Measurements from ENCODE around the gene DHPS. TPM values are rescaled to one million over a fixed set of nuclear protein-coding genes. Genes with fewer than 3 reads are reported as not detected.

DHPS gene
- total RNA-seq, 1 donor, result 52.5 TPM

- Histone ChIP-seq H3K79me2 (ENCODE audit: insufficient read depth, low read length) (peaks cover 47% of the 10 kb centered on the region), H4K20me1 (ENCODE audit: insufficient read depth, low read length) (no peaks in the 10 kb centered on the region), H3K27me3 (ENCODE audit: insufficient read depth, low read length) (no peaks in the 10 kb centered on the region), H3K4me1 (ENCODE audit: insufficient read depth, low read length) (peaks cover 33% of the 10 kb centered on the region), H3K36me3 (ENCODE audit: insufficient read depth, low read length) (peaks cover 23% of the 10 kb centered on the region), H3K9me3 (ENCODE audit: low read depth, low read length) (no peaks in the 10 kb centered on the region), H3K27ac (ENCODE audit: low read depth, low read length) (no peak overlapping the region), H3K4me2 (ENCODE audit: insufficient read depth, low read length) (peak overlapping the region; percentile 100), H3K4me3 (ENCODE audit: insufficient read depth, low read length) (peak overlapping the region; percentile 88), H2AFZ (ENCODE audit: low read length) (peak overlapping the region; percentile 81)
- DNase-seq (ENCODE audit: insufficient read length, low spot score, missing footprints), result peak; percentile 86
- TF ChIP-seq CTCF (IDR thresholded peaks at IDR 0.05; ENCODE audit: extremely low read depth, low read depth, low read length), result no peak
These were observed 15.9 kb downstream of the DHPS start for GRCh38 chr19:12665671-12666264.

- H3K4me2 ChIP-seq (ENCODE audit: insufficient read depth, low read length), result no peak overlapping the region
- no peak for DNase-seq (ENCODE audit: insufficient read length, low spot score, missing footprints)
- H3K36me3 ChIP-seq (ENCODE audit: insufficient read depth, low read length), result peaks cover 23% of the 10 kb centered on the region
- H3K9me3 ChIP-seq (ENCODE audit: low read depth, low read length), result no peaks in the 10 kb centered on the region
- TF ChIP-seq CTCF (IDR thresholded peaks at IDR 0.05; ENCODE audit: extremely low read depth, low read depth, low read length), result no peak
- peaks cover 28% of the 10 kb centered on the region for H3K4me1 ChIP-seq (ENCODE audit: insufficient read depth, low read length)
- H3K27me3 ChIP-seq (ENCODE audit: insufficient read depth, low read length), result no peaks in the 10 kb centered on the region
- H3K4me3 ChIP-seq (ENCODE audit: insufficient read depth, low read length), result no peak overlapping the region
- H4K20me1 ChIP-seq (ENCODE audit: insufficient read depth, low read length), result no peaks in the 10 kb centered on the region
- H3K79me2 ChIP-seq (ENCODE audit: insufficient read depth, low read length), result peaks cover 41% of the 10 kb centered on the region
- no peak overlapping the region for H2AFZ ChIP-seq (ENCODE audit: low read length)
- H3K27ac ChIP-seq (ENCODE audit: low read depth, low read length), result no peak overlapping the region
These were observed 16.5 kb downstream of the DHPS start for GRCh38 chr19:12665281-12665573.

- no peak overlapping the region for H3K4me3 ChIP-seq (ENCODE audit: insufficient read depth, low read length)
These were observed 17.0 kb downstream of the DHPS start for GRCh38 chr19:12664406-12665280.

More at GRCh38 chr19:12664406-12665280, 17.0 kb downstream of the DHPS start:
- Histone ChIP-seq H3K27ac (ENCODE audit: low read depth, low read length) (no peak overlapping the region), H3K4me1 (ENCODE audit: insufficient read depth, low read length) (peaks cover 24% of the 10 kb centered on the region), H3K9me3 (ENCODE audit: low read depth, low read length) (no peaks in the 10 kb centered on the region), H3K79me2 (ENCODE audit: insufficient read depth, low read length) (peaks cover 37% of the 10 kb centered on the region), H2AFZ (ENCODE audit: low read length) (no peak overlapping the region), H3K36me3 (ENCODE audit: insufficient read depth, low read length) (peaks cover 23% of the 10 kb centered on the region), H4K20me1 (ENCODE audit: insufficient read depth, low read length) (no peaks in the 10 kb centered on the region), H3K4me2 (ENCODE audit: insufficient read depth, low read length) (no peak overlapping the region), H3K27me3 (ENCODE audit: insufficient read depth, low read length) (no peaks in the 10 kb centered on the region)
- no peak for TF ChIP-seq CTCF (IDR thresholded peaks at IDR 0.05; ENCODE audit: extremely low read depth, low read depth, low read length)
- peak; percentile 73 for DNase-seq (ENCODE audit: insufficient read length, low spot score, missing footprints)
